AG04450 (cell line): ENCODE measurements around the gene MCM3. TPM values are rescaled to one million over a fixed set of nuclear protein-coding genes. Genes with fewer than 3 reads are reported as not detected.
A peak's percentile ranks its signal among the peaks of the same experiment; 100 is the strongest.

Experiments
- CTCF ChIA-PET: fragments of 300-600, 350-600 bp; formaldehyde crosslinking; extraction: SDS; loops from one replicate; lab custom pipeline; 2022; ENCODE audit warnings: antibody characterized with exemption, inconsistent platforms; lab: Charles Lee
- POLR2A ChIA-PET: fragments of 350-600 bp; formaldehyde crosslinking; extraction: SDS; loops from one replicate; lab custom pipeline; 2021; ENCODE audit warnings: antibody characterized with exemption, inconsistent platforms; lab: Yijun Ruan, JAX
- DNase-seq: peaks from one replicate; pipeline ENCODE4 v3.0.0-alpha.2; 2011; ENCODE audit warnings: low read depth, low spot score
- H3K27ac ChIP-seq: one replicate; pipeline ENCODE4 v1.5.1; 2012; ENCODE audit warnings: low read depth, low read length, control low read depth
- H3K27me3 ChIP-seq: one replicate; pipeline ENCODE4 v1.6.0; 2012; ENCODE audit warnings: low read length; ENCODE audit not compliant: control insufficient read depth, insufficient read depth
- H3K4me3 ChIP-seq: 2 replicates; pipeline ENCODE4 v1.5.1; 2011; ENCODE audit warnings: mild to moderate bottlenecking, low read depth, low read length, control low read depth
- H3K9me3 ChIP-seq: 2 replicates; pipeline ENCODE4 v1.5.1; 2012; ENCODE audit warnings: low read length; ENCODE audit not compliant: control insufficient read depth, insufficient read depth
- CTCF ChIP-seq: IDR thresholded peaks from 2 replicates; pipeline ENCODE4 v1.5.1; 2011; ENCODE audit warnings: low read depth, low read length, control low read depth, inconsistent platforms
- polyA plus RNA-seq: library from polyadenylated mRNA; depleted of rRNA; stranded (reverse); fragments of >200 nt; gene quantifications from 2 replicates; pipeline ENCODE4 v1.2.3, GENCODE V29; 2011

Gene MCM3
- polyA plus RNA-seq, 1 experiment, result 33.6 TPM

GRCh38 chr6:52271852-52272460 is 12.6 kb downstream of the MCM3 start:
- Histone ChIP-seq H3K9me3 (no peaks in the 10 kb centered on the region), H3K27me3 (no peaks in the 10 kb centered on the region), H3K27ac (no peak overlapping the region), H3K4me3 (no peak overlapping the region)
- no peak for TF ChIP-seq CTCF
- DNase-seq, result no peak
- CTCF ChIA-PET, result interaction anchor here (0.8 to 1.6 kb wide), 2 partner anchors 8 to 14 kb away, joined by 4 to 12 read pairs; no protein-coding TSS in a partner anchor
- POLR2A ChIA-PET, result no interaction called here

GRCh38 chr6:52263709-52264540 is 20.6 kb downstream of the MCM3 start:
- Histone ChIP-seq H3K27me3 (no peaks in the 10 kb centered on the region), H3K27ac (no peak overlapping the region), H3K9me3 (no peaks in the 10 kb centered on the region), H3K4me3 (no peak overlapping the region)
- DNase-seq, result peak; percentile 49
- ChIA-PET POLR2A (no interaction called here), CTCF (interaction anchor here (0.6 to 5.8 kb wide), 55 partner anchors 8 to 454 kb away, joined by 3 to 117 read pairs (median 4); partner anchors contain the start of genes MCM3, PAQR8 and TRAM2)
- peak; percentile 99 for TF ChIP-seq CTCF

- CTCF ChIA-PET, result interaction anchor here (0.6 to 5.8 kb wide), 49 partner anchors 9 to 1379 kb away, joined by 3 to 117 read pairs (median 5); partner anchors contain the start of genes MCM3 and TRAM2
- no peak for TF ChIP-seq CTCF
- DNase-seq, result no peak
- no peaks in the 10 kb centered on the region for H3K27me3 ChIP-seq
- no peaks in the 10 kb centered on the region for H3K9me3 ChIP-seq
- POLR2A ChIA-PET, result no interaction called here
- H3K27ac ChIP-seq, result no peak overlapping the region
- H3K4me3 ChIP-seq, result no peak overlapping the region
Observed at GRCh38 chr6:52262620-52263344, 21.8 kb downstream of the MCM3 start.

GRCh38 chr6:52261229-52261628 is 23.3 kb downstream of the MCM3 start:
- CTCF ChIA-PET, result interaction anchor here (0.6 to 5.8 kb wide), 5 partner anchors 23 to 727 kb away, joined by 3 to 117 read pairs (median 14); partner anchors contain the start of gene MCM3
- peak overlapping the region; percentile 69 for H3K27ac ChIP-seq
- TF ChIP-seq CTCF, result no peak

More at GRCh38 chr6:52261229-52261628, 23.3 kb downstream of the MCM3 start:
- POLR2A ChIA-PET, result no interaction called here
- H3K4me3 ChIP-seq, result no peak overlapping the region
- DNase-seq, result peak; percentile 77
- no peaks in the 10 kb centered on the region for H3K27me3 ChIP-seq
- H3K9me3 ChIP-seq, result no peaks in the 10 kb centered on the region
